OCI-LY7 (cell line): Measurements from ENCODE around the gene YWHAQ.

Source experiments
- EZH2phosphoT487 ChIP-seq: fragments of 200-600 bp; sonication (generic); IDR thresholded peaks from 2 replicates; pipeline ENCODE4 v1.6.1; 2018; ENCODE audit warnings: low read depth, borderline replicate concordance, mild to moderate bottlenecking, mixed run types, antibody characterized with exemption, low read length, moderate library complexity, mixed read lengths
- TF ChIP-seq, protein P1 (sequence below): fragments of 200-600 bp; sonication (generic); conservative IDR thresholded peaks from 2 replicates; pipeline ENCODE4 v1.5.1; 2014; ENCODE audit warnings: mild to moderate bottlenecking, antibody characterized with exemption, low read length, moderate library complexity, mixed read lengths

DNA sequence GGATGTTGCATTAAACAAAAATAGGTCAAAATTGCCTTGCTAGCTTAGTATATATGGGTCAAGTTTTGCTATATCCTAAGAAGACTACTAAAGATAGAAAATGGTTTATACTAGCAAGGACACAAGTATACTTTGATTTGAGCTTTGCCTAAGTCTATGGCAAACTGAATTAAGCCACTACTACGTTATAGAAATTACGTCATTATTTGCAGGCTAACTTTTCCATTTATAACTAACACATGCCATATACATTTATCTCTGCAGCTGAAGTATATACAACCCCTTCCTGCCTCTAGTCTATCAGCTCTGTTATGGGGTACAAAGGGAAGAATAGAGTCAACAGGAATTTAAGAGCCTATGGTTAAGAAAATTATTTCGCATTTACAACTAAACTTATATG lies 16.2 kb downstream of the YWHAQ start:
- TF ChIP-seq, protein P1, sequence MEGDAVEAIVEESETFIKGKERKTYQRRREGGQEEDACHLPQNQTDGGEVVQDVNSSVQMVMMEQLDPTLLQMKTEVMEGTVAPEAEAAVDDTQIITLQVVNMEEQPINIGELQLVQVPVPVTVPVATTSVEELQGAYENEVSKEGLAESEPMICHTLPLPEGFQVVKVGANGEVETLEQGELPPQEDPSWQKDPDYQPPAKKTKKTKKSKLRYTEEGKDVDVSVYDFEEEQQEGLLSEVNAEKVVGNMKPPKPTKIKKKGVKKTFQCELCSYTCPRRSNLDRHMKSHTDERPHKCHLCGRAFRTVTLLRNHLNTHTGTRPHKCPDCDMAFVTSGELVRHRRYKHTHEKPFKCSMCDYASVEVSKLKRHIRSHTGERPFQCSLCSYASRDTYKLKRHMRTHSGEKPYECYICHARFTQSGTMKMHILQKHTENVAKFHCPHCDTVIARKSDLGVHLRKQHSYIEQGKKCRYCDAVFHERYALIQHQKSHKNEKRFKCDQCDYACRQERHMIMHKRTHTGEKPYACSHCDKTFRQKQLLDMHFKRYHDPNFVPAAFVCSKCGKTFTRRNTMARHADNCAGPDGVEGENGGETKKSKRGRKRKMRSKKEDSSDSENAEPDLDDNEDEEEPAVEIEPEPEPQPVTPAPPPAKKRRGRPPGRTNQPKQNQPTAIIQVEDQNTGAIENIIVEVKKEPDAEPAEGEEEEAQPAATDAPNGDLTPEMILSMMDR: no peak
- TF ChIP-seq EZH2phosphoT487: no peak
